Sigmoid colon (tissue), 7 donors: ENCODE data around the gene TPST1. TPM values are rescaled to one million over a fixed set of nuclear protein-coding genes. Genes with fewer than 3 reads are reported as not detected.
"Not testable (repeated sequence)": the region's sequence is repeated elsewhere in the genome, so short reads cannot be mapped to it uniquely, and the experiment has no call there.

Experiments used
- DNase-seq: peaks from one replicate; pipeline ENCODE4 v3.0.0-alpha.2; 2019
- H3K27ac ChIP-seq, 4 donors: fragments of 200-600 bp; sonication (generic); one replicate each; pipeline ENCODE4 v1.5.1; 2016 to 2019; ENCODE audit warnings: mild to moderate bottlenecking in 1 of 4
- H3K27me3 ChIP-seq, 3 donors: fragments of 200-600 bp; sonication (generic); one replicate each; pipeline ENCODE4 v1.5.1; 2019; ENCODE audit warnings: mild to moderate bottlenecking in 1 of 3
- H3K36me3 ChIP-seq, 4 donors: fragments of 200-600 bp; sonication (generic); one replicate each; pipeline ENCODE4 v1.5.1; 2016 to 2019
- H3K4me1 ChIP-seq, 4 donors: fragments of 200-600 bp; sonication (generic); one replicate each; pipeline ENCODE4 v1.5.1; 2017 to 2019
- H3K4me3 ChIP-seq, 4 donors: fragments of 200-600 bp; sonication (generic); one replicate each; pipeline ENCODE4 v1.5.1; 2017 to 2019; ENCODE audit warnings: mild to moderate bottlenecking in 2 of 4, moderate library complexity in 1 of 4
- H3K9me3 ChIP-seq, 4 donors: fragments of 200-600 bp in 3 of 4; sonication (generic) in 3 of 4; one replicate each; pipeline versions ENCODE4 v1.5.1 to v1.6.1; 2013 to 2019
- CTCF ChIP-seq, 4 experiments: fragments of 450-650 bp in 3 of 4; fragments of 200-600 bp in 1 of 4; IDR thresholded peaks; one replicate each; pipeline ENCODE4 v1.5.1; 2016 to 2019; ENCODE audit warnings: antibody characterized with exemption in 4 of 4, mild to moderate bottlenecking in 3 of 4, moderate library complexity in 2 of 4
- EP300 ChIP-seq, 4 donors: sonication (generic); formaldehyde crosslinking; IDR thresholded peaks; one replicate each; pipeline ENCODE4 v1.6.1; 2017; ENCODE audit warnings: antibody characterized with exemption in 4 of 4
- POLR2A ChIP-seq, 2 donors: fragments of 450-650 bp; IDR thresholded peaks; one replicate each; pipeline ENCODE4 v1.6.1; 2016; ENCODE audit warnings: antibody characterized with exemption in 2 of 2, mild to moderate bottlenecking in 2 of 2, moderate library complexity in 2 of 2
- POLR2AphosphoS5 ChIP-seq, 4 donors: sonication (generic); formaldehyde crosslinking; IDR thresholded peaks; one replicate each; pipeline ENCODE4 v1.6.1; 2017; ENCODE audit warnings: antibody characterized with exemption in 4 of 4
- WGBS, 2 donors: extraction: QIAGEN DNeasy Blood & Tissue Kit; methylation state at CpG; one replicate each; pipeline ENCODE4 v1.1.7; 2013; 5-methylcytosine and 5-hydroxymethylcytosine counted together
- intact Hi-C: fragments of 100-400 bp; cut with DNase I; formaldehyde crosslinking; loops from one replicate; pipeline ENCODE4 v1.15.1; 2023
- polyA plus RNA-seq, 3 donors: library from polyadenylated mRNA; stranded (reverse); fragments of 200-250 nt; gene quantifications; one replicate each; pipeline ENCODE4 v1.2.3, GENCODE V29; 2013
- total RNA-seq, 4 donors: library from RNA; depleted of rRNA; stranded (reverse); fragments of >200 nt; gene quantifications; one replicate each; pipeline ENCODE4 v1.1.0, GENCODE V29; 2016
- donor health status: healthy with polysubstance abuse.
- donor health status: Bipolar disorder and iron deficiency.
- donor health status: healthy.

TPST1 gene
- total and polyA plus RNA-seq, 7 donors, result 0.92 to 31.3 (median 21.0) TPM

DNA sequence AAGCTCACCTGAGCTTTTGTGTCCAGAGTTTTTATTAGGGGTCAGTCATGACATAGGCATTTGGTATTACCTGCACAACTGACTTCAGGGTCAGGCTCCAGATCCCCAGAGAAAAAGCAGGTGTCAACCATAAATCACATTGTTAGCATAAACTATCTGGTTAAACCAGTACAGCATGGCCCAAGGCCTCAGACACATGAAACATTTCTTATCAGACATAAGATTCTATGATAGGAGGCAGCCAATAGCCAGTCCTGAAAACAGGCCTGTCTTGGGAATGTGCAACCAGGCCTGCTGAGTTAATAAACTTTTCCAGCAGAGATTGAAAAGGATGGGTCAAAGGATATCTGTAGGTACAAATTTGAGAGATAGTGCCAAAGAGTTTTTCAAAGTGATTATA, 116.1 kb downstream of the TPST1 start:
- Histone ChIP-seq H3K27ac (no peak overlapping the region), H3K9me3 (no peaks in the 10 kb centered on the region), H3K27me3 (no peaks in the 10 kb centered on the region), H3K4me3 (no peak overlapping the region), H3K36me3 (no peaks in the 10 kb centered on the region), H3K4me1 (no peaks in the 10 kb centered on the region)
- no peak for TF ChIP-seq EP300 (IDR thresholded peaks at IDR 0.05)
- no peak for TF ChIP-seq POLR2A (IDR thresholded peaks at IDR 0.05)
- no peak for TF ChIP-seq CTCF (IDR thresholded peaks at IDR 0.05)
- TF ChIP-seq POLR2AphosphoS5 (IDR thresholded peaks at IDR 0.05), result no peak
- intact Hi-C loops, result no loop called here
- no peak for DNase-seq

- 89 to 96% methylated on average over 6 of the region's 6 CpGs for WGBS, 2 donors
- H3K9me3 ChIP-seq, result no peaks in the 10 kb centered on the region
- TF ChIP-seq POLR2A (IDR thresholded peaks at IDR 0.05) (no peak), POLR2AphosphoS5 (IDR thresholded peaks at IDR 0.05) (no peak), CTCF (IDR thresholded peaks at IDR 0.05) (no peak), EP300 (IDR thresholded peaks at IDR 0.05) (no peak)
- H3K36me3 ChIP-seq, result no peaks in the 10 kb centered on the region
- intact Hi-C loops, result no loop called here
- H3K4me1 ChIP-seq, result no peaks in the 10 kb centered on the region
- no peak for DNase-seq
- H3K27ac ChIP-seq, result no peak overlapping the region
- no peaks in the 10 kb centered on the region for H3K27me3 ChIP-seq
- H3K4me3 ChIP-seq, result no peak overlapping the region
Observed at GRCh38 chr7:66323114-66323796, 118.1 kb downstream of the TPST1 start.

GRCh38 chr7:66324985-66325384, 119.9 kb downstream of the TPST1 start:
- H3K36me3 ChIP-seq, H3K9me3 ChIP-seq, intact Hi-C loops, H3K27ac ChIP-seq, H3K4me1 ChIP-seq, DNase-seq, H3K4me3 ChIP-seq, H3K27me3 ChIP-seq: not testable (repeated sequence)
- WGBS, 2 donors, result 83 to 89% methylated on average over 6 of the region's 6 CpGs

GRCh38 chr7:66326501-66327215, 121.5 kb downstream of the TPST1 start:
- peaks cover 0 to 15% (median 0%) of the 10 kb centered on the region in 4 donors for H3K4me1 ChIP-seq
- H3K9me3 ChIP-seq, result no peaks in the 10 kb centered on the region
- H3K36me3 ChIP-seq, result no peaks in the 10 kb centered on the region
- no peaks in the 10 kb centered on the region for H3K27me3 ChIP-seq
- WGBS, 2 donors, result 82 to 85% methylated on average over 1 of the region's 1 CpG
- peak overlapping the region in 1 of 4 donors; percentile 16 for H3K27ac ChIP-seq
- DNase-seq, result no peak
- TF ChIP-seq EP300 (IDR thresholded peaks at IDR 0.05), result no peak
- TF ChIP-seq POLR2AphosphoS5 (IDR thresholded peaks at IDR 0.05), result peak in 2 of 4 donors; percentile 37 to 43
- no peak overlapping the region for H3K4me3 ChIP-seq
- intact Hi-C loops, result no loop called here

GRCh38 chr7:66330961-66331360, 125.8 kb downstream of the TPST1 start:
- no peak overlapping the region for H3K4me3 ChIP-seq
- peak; percentile 74 for DNase-seq
- H3K27me3 ChIP-seq, result no peaks in the 10 kb centered on the region
- intact Hi-C loops, result no loop called here
- no peaks in the 10 kb centered on the region for H3K36me3 ChIP-seq
- no peaks in the 10 kb centered on the region for H3K9me3 ChIP-seq
- peaks cover 0 to 16% (median 0%) of the 10 kb centered on the region in 4 donors for H3K4me1 ChIP-seq
- WGBS, 2 donors, result 75 to 88% methylated on average over 1 of the region's 1 CpG
- H3K27ac ChIP-seq, result peak overlapping the region in 3 of 4 donors; percentile 3 to 17 (median 12)
- TF ChIP-seq POLR2AphosphoS5 (IDR thresholded peaks at IDR 0.05), result peak in 3 of 4 donors; percentile 14 to 44 (median 22)
- TF ChIP-seq CTCF (IDR thresholded peaks at IDR 0.05), result no peak
- no peak for TF ChIP-seq POLR2A (IDR thresholded peaks at IDR 0.05)
- no peak for TF ChIP-seq EP300 (IDR thresholded peaks at IDR 0.05)
